ENCODE measurements around the gene TMEM244.

- TF ChIP-seq CTCF (IDR thresholded peaks at IDR 0.05) (no peak), POLR2A (IDR thresholded peaks at IDR 0.05) (no peak)
Measured at GRCh38 chr6:129875610-129876520, 14.8 kb upstream of the TMEM244 start.

Measured in prostate gland (tissue), 2 donors.